ENCODE data around the gene TCF7L2.
"Not testable (repeated sequence)": the region's sequence is repeated elsewhere in the genome, so short reads cannot be mapped to it uniquely, and the experiment has no call there.

The TCF7L2 gene

DNA sequence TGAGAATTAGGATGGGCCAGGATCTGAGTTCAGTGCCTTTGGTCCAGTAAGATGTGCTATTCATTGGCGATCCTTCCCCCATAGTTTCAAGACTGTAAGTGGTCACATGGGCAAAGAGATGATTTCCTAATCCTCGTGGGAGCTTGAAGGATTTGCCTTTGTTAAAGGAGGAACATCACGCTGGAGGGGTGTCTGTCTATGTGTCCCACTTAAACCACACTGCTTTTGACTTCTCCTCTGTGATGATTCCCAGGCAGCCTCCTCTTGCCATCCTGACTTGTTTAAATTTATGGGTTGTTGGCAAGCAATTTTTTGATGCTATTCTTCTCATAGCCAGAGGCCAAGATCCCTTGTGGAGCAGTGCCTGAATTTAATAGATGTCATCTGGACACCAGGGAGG lies 154.0 kb downstream of the TCF7L2 start:
- peaks cover 53% of the 10 kb centered on the region for H4K20me1 ChIP-seq
- 0 out of 2 replicates have a peak overlapping the region, but pooled peaks have one; percentile 12 for H3K27ac ChIP-seq
- no peak overlapping the region for H3K9ac ChIP-seq
- no peak for TF ChIP-seq Cebpa-rat (IDR thresholded peaks at IDR 0.05)
- H3K9me3 ChIP-seq: peaks cover 16% of the 10 kb centered on the region
- H3K4me2 ChIP-seq: peak overlapping the region; percentile 65
- no peak overlapping the region for H3K4me3 ChIP-seq
- H3K27me3 ChIP-seq: no peaks in the 10 kb centered on the region
- H3K36me3 ChIP-seq: peaks cover 46% of the 10 kb centered on the region
- H3K4me1 ChIP-seq: peaks cover 40% of the 10 kb centered on the region

DNA sequence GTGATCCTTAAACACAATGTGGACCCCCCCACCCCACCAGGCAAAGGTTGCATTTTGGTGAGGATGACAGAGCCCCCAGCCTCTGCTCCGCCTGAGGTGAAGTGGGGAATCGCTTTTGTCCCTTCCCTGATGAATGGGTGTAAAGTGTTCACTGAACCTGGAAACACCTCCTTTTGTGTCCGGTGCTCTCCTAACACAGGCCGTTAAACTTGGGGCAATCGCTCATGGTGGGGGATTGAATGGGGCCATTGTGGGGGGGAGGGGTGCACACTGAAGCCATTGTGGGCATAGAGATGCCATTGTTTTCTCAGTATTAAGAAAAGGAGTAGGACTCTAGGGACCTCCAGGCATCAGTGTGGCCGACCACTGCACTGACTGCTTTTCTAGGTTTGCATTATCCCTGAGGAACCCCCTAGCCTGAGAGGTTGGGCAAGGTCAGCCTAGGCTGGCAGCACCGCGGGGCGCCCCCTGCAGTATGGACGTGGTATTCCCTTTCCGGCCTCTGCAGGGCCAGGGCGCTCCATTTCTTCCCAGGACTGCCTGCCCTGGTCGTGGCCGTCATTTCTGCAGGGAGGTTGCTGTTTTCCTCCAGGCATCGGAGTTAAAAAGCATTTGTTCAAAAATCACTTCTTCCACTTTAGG lies 158.3 kb downstream of the TCF7L2 start:
- peaks cover 50% of the 10 kb centered on the region for H4K20me1 ChIP-seq
- H3K36me3 ChIP-seq: peaks cover 39% of the 10 kb centered on the region
- H3K4me3 ChIP-seq: no peak overlapping the region
- H3K4me1 ChIP-seq: peaks cover 13% of the 10 kb centered on the region
- H3K9me3 ChIP-seq: no peaks in the 10 kb centered on the region
- no peak for TF ChIP-seq Cebpa-rat (IDR thresholded peaks at IDR 0.05)
- H3K9ac ChIP-seq: no peak overlapping the region
- H3K27ac ChIP-seq: no peak overlapping the region
- H3K4me2 ChIP-seq: no peak overlapping the region
- H3K27me3 ChIP-seq: no peaks in the 10 kb centered on the region

DNA sequence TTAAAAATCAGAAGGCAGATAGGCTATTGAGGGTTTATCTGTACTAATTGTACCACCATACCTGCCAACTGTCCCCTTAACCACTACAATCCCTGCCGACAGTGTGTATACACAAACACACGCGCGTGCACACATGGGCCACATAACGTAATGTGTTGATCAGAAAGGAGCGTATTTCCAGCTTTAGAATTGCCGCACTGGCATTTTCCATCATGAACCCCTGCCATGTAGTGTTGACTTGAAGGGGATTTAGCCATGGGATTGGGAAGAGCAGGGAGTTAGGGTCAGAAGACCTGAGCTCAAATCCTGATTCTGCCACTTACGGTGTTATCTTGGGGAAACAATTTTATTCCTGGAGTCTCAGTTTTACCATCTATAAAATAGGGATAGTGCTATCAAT lies 158.9 kb downstream of the TCF7L2 start:
- Histone ChIP-seq H3K36me3 (peaks cover 39% of the 10 kb centered on the region), H4K20me1 (peaks cover 50% of the 10 kb centered on the region), H3K4me1 (peaks cover 7% of the 10 kb centered on the region), H3K4me3 (no peak overlapping the region), H3K9me3 (no peaks in the 10 kb centered on the region), H3K27ac (no peak overlapping the region), H3K27me3 (no peaks in the 10 kb centered on the region), H3K4me2 (no peak overlapping the region), H3K9ac (no peak overlapping the region)
- no peak for TF ChIP-seq Cebpa-rat (IDR thresholded peaks at IDR 0.05)

- not testable (repeated sequence) for H3K9ac ChIP-seq, H3K27ac ChIP-seq, H3K4me2 ChIP-seq, H3K4me1 ChIP-seq, H3K4me3 ChIP-seq, H3K9me3 ChIP-seq, H3K27me3 ChIP-seq
- Histone ChIP-seq H4K20me1 (peaks cover 50% of the 10 kb centered on the region), H3K36me3 (peaks cover 35% of the 10 kb centered on the region)
Measured at GRCh38 chr10:113109482-113109881, 159.4 kb downstream of the TCF7L2 start.

DNA sequence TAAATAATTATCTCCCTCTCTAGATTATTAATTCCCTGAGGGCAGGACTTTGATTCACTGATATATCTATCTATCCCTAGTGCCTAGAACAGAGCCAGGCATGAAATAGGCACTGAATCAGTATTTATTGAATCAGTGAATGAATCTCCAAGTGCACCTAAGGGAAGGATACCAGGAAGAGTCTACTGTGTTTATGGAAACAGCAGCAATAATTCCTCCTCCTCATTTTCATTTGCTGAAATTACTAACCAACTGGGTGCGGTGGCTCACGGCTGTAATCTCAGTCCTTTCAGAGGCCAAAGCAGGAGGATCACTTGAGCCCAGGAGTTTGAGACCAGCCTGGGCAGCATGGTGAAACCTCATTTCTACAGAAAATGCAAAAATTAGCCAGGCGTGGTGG lies 161.2 kb downstream of the TCF7L2 start:
- Histone ChIP-seq H3K27ac (no peak overlapping the region), H3K36me3 (peaks cover 18% of the 10 kb centered on the region), H3K4me1 (no peaks in the 10 kb centered on the region), H3K27me3 (no peaks in the 10 kb centered on the region), H4K20me1 (peaks cover 40% of the 10 kb centered on the region), H3K9ac (no peak overlapping the region), H3K4me2 (no peak overlapping the region), H3K9me3 (no peaks in the 10 kb centered on the region), H3K4me3 (no peak overlapping the region)
- no peak for TF ChIP-seq Cebpa-rat (IDR thresholded peaks at IDR 0.05)

DNA sequence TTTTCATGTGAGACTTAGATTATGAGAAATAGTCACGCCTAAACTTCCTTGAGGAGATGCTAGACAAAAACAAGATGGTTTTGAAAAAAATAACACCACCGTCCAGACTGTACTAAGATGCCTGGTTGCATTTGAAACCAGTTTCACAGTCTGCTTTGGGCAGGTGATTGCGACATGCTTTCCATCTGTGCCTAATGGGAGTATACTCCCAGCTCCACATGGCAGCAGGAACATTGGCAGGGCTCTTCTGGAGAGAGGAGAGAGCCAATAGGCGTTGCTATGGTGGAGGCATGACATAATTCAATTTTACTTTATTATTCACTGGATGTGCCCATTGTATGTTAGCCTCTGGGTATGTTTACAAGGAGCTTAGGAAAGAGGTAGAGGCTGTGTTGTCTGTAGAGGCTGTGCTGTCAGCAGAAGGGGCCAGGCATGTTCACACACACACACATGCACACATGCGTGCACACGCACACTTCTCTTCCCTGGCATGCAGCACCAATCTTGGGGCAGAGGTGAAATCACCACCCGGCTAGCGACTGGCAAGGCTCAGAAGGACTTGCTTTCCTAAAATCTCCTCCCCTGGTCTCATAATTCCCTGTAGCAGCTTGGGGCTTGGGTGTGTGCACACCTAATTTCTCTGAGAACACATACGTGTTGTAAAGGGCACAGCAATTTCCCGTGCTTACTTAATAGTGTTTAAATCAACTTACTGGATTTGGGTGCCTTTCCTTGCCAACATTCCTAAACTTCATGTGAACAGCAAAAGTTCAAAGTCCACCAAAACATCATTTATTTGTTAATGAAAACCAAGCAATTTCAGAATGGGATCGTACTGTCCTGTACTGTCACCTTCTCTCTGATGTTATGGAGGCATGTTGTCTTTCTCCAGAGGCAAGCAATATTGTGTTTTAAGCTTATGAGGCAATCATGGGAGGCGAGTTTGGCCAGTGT lies 162.1 kb downstream of the TCF7L2 start:
- peaks cover 11% of the 10 kb centered on the region; the same call in 1 of the 2 replicates for H3K36me3 ChIP-seq
- no peaks in the 10 kb centered on the region for H3K27me3 ChIP-seq
- peak; percentile 61; the same call in 1 of the 2 replicates for TF ChIP-seq Cebpa-rat (IDR thresholded peaks at IDR 0.05)
- no peaks in the 10 kb centered on the region for H3K9me3 ChIP-seq
- H3K9ac ChIP-seq: no peak overlapping the region
- H3K4me2 ChIP-seq: no peak overlapping the region
- H3K4me3 ChIP-seq: no peak overlapping the region
- H3K4me1 ChIP-seq: no peaks in the 10 kb centered on the region
- H3K27ac ChIP-seq: no peak overlapping the region
- H4K20me1 ChIP-seq: peaks cover 40% of the 10 kb centered on the region

DNA sequence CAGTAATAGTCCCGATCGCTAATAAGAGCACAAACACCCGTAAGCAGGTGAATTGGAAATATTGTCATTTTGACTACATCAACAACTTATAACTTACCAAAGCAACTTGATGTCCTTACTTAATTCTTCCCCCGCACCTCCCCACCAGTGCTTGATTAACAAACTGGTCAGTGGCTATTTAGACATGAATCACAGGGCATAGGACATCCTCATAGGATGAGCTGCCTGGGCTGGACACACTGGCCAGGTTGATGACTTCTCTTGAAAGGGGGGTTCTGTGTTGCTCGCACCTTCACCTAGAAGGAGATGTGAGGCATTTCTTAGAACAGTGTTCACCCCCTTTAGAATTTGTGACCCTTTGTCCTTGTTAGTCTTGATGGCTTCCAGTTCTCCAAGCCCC lies 163.2 kb downstream of the TCF7L2 start:
- H3K4me1 ChIP-seq: no peaks in the 10 kb centered on the region
- H3K4me3 ChIP-seq: no peak overlapping the region
- H3K9ac ChIP-seq: no peak overlapping the region
- H4K20me1 ChIP-seq: peaks cover 40% of the 10 kb centered on the region
- no peak overlapping the region for H3K4me2 ChIP-seq
- peaks cover 11% of the 10 kb centered on the region for H3K36me3 ChIP-seq
- H3K27me3 ChIP-seq: no peaks in the 10 kb centered on the region
- no peak overlapping the region for H3K27ac ChIP-seq
- TF ChIP-seq Cebpa-rat (IDR thresholded peaks at IDR 0.05): no peak
- H3K9me3 ChIP-seq: no peaks in the 10 kb centered on the region; the same call in none of the 2 replicates

DNA sequence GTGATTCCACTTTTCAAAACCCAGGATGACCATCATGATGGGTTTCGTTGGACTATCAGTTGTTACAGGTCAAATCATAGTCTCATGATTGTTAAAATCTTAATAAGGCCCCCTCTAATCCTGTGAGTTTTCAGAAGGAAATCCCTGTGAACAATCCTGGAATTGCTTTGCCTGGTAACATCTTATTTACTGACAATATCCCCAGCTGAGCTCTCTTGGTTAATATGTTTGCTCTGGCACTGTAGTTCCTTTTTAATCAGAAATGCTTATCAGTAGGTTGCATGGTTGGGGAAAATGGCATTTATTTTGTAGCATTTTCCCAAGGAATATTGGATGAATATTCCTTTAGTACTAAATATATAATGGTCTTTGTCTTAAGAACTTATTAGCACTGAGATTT lies 163.9 kb downstream of the TCF7L2 start:
- Histone ChIP-seq H3K9ac (no peak overlapping the region), H3K36me3 (peaks cover 10% of the 10 kb centered on the region), H3K4me2 (no peak overlapping the region), H3K27me3 (no peaks in the 10 kb centered on the region), H3K4me3 (no peak overlapping the region), H3K9me3 (peaks cover 3% of the 10 kb centered on the region), H4K20me1 (peaks cover 35% of the 10 kb centered on the region), H3K27ac (no peak overlapping the region), H3K4me1 (no peaks in the 10 kb centered on the region)
- TF ChIP-seq Cebpa-rat (IDR thresholded peaks at IDR 0.05): no peak

GRCh38 chr10:113115556-113115955 lies 165.5 kb downstream of the TCF7L2 start:
- Histone ChIP-seq H3K9ac (no peak overlapping the region), H4K20me1 (peaks cover 31% of the 10 kb centered on the region)
- TF ChIP-seq Cebpa-rat (IDR thresholded peaks at IDR 0.05): no peak

DNA sequence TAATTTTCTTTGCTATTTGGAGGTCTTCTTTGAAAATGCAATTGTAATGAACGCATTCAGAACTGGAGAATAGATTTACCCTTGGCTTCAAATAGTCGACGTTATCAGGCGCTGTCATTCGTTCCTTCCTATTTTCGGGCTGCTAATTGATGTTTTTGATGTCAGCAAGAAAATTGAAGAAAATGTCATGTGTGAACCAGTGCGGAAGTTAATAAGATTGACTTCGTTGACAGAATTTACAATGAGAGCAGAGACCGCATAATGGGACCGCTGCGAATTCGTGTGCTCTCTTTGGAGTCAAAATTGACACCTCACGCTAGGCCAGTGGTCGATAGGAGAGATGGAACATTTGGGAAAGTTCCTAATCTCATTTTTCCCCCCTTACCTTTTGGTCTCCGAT lies 168.8 kb downstream of the TCF7L2 start:
- no peak overlapping the region for H3K27ac ChIP-seq
- H3K9me3 ChIP-seq: peaks cover 12% of the 10 kb centered on the region
- no peaks in the 10 kb centered on the region for H3K27me3 ChIP-seq
- peaks cover 7% of the 10 kb centered on the region; the same call in 1 of the 2 replicates for H3K36me3 ChIP-seq
- H3K4me1 ChIP-seq: peaks cover 18% of the 10 kb centered on the region
- H3K4me2 ChIP-seq: no peak overlapping the region
- H4K20me1 ChIP-seq: peaks cover 44% of the 10 kb centered on the region
- H3K4me3 ChIP-seq: no peak overlapping the region
- no peak overlapping the region for H3K9ac ChIP-seq
- no peak for TF ChIP-seq Cebpa-rat (IDR thresholded peaks at IDR 0.05)

More at GRCh38 chr10:113115556-113115955, 165.5 kb downstream of the TCF7L2 start:
- Histone ChIP-seq H3K4me1 (peaks cover 7% of the 10 kb centered on the region), H3K9me3 (peaks cover 12% of the 10 kb centered on the region), H3K4me2 (no peak overlapping the region), H3K27ac (no peak overlapping the region), H3K36me3 (peaks cover 12% of the 10 kb centered on the region), H3K27me3 (no peaks in the 10 kb centered on the region), H3K4me3 (no peak overlapping the region)

All from BLaER1 (cell line).